ENCODE measurements around the gene CACNA1C.

CACNA1C gene

DNA sequence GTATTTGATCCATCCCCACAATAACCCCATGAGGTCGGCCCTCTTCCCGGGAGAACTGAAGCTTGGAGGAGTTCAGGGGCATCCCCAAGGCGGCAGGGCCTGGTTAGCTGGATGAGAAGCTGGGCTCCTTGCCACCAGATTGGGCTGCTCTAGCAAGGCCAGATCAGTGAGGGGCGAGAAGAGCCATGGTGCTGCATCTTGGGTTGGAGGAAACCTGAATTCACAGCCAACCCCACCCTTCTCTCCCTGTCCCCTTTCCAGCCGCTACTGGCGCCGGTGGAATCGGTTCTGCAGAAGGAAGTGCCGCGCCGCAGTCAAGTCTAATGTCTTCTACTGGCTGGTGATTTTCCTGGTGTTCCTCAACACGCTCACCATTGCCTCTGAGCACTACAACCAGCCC, 513.4 kb downstream of the CACNA1C start:
- TF ChIP-seq, protein P1, sequence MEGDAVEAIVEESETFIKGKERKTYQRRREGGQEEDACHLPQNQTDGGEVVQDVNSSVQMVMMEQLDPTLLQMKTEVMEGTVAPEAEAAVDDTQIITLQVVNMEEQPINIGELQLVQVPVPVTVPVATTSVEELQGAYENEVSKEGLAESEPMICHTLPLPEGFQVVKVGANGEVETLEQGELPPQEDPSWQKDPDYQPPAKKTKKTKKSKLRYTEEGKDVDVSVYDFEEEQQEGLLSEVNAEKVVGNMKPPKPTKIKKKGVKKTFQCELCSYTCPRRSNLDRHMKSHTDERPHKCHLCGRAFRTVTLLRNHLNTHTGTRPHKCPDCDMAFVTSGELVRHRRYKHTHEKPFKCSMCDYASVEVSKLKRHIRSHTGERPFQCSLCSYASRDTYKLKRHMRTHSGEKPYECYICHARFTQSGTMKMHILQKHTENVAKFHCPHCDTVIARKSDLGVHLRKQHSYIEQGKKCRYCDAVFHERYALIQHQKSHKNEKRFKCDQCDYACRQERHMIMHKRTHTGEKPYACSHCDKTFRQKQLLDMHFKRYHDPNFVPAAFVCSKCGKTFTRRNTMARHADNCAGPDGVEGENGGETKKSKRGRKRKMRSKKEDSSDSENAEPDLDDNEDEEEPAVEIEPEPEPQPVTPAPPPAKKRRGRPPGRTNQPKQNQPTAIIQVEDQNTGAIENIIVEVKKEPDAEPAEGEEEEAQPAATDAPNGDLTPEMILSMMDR (IDR thresholded peaks at IDR 0.05; ENCODE audit: low read depth, low read length) = no peak
- DNase-seq (ENCODE audit: low read depth in 2 of 2) = no peak
- H3K4me3 ChIP-seq (replicated peaks in 1 of 2; ENCODE audit: low read depth in 2 of 2, low read length in 2 of 2) = no peak overlapping the region

DNA sequence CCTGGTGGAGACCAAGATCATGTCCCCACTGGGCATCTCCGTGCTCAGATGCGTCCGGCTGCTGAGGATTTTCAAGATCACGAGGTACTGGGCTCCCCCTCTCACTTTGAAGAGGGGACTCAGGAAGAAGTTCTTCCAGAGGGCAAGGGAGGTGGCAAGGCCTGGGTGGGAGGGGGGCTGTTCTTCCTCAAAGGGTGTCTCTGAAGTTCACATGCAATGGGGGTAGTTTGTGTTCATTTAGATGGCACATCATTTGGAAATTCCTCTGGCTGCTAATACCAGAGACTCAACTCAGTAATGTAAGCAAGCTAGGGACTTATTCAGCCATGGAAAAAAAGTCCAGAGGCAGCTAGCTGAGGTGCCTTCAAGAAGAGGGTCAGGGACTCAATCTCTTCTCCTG, 514.9 kb downstream of the CACNA1C start:
- H3K4me3 ChIP-seq (replicated peaks in 1 of 2; ENCODE audit: low read depth in 2 of 2, low read length in 2 of 2) = no peak overlapping the region
- TF ChIP-seq, protein P1 (IDR thresholded peaks at IDR 0.05; ENCODE audit: low read depth, low read length) = no peak
- DNase-seq (ENCODE audit: low read depth in 2 of 2) = no peak

DNA sequence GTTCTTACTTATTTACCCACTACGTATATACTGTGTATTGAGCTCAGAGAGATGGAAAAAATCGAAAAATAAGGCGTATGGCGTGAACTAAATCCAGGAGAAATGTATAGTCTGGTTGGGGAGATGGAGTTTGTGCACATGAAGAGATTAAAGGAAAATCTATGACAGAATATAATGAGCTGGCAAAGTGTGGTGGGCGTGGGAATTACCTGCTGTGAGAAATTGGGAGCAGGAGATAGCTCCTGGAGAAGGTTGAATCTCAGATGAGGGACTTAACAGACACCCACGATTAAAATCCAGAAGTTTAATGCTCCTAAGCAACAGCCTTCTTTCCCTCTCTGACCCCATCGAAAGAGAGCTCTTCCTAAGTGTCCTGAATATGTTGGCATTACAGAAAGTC, 517.8 kb downstream of the CACNA1C start:
- DNase-seq (ENCODE audit: low read depth in 2 of 2) = no peak
- TF ChIP-seq, protein P1 (IDR thresholded peaks at IDR 0.05; ENCODE audit: low read depth, low read length) = no peak
- H3K4me3 ChIP-seq (replicated peaks in 1 of 2; ENCODE audit: low read depth in 2 of 2, low read length in 2 of 2) = no peak overlapping the region

DNA sequence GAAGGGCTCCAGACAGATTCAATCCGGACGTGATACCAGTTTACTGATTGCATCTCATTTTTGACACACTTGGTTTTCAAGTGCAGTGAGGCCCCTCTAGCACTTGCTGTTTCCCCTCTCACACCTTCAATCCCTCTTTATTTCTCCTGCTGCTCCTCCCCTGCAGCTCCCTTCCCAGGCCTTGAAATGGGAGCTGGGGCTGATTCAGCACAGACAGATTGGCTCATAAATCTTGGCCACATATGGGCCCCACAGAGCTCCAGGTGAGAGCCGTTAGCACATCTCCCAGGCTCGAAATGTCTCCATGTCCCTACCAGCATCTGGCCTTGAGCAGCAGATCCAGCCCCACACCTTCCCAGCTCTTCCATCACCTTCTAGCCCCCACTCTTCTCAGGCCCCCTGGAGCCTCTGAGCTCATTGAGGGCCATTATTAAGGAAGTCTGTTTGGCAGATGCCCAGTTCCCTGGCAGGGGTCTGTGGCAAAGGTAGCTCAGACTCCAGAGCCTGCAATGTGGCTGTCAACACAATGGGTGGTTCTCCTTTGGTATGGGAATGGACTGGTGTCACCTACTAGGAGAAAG, 521.7 kb downstream of the CACNA1C start:
- no peak for DNase-seq (ENCODE audit: low read depth in 2 of 2)
- no peak overlapping the region for H3K4me3 ChIP-seq (replicated peaks in 1 of 2; ENCODE audit: low read depth in 2 of 2, low read length in 2 of 2)

DNA sequence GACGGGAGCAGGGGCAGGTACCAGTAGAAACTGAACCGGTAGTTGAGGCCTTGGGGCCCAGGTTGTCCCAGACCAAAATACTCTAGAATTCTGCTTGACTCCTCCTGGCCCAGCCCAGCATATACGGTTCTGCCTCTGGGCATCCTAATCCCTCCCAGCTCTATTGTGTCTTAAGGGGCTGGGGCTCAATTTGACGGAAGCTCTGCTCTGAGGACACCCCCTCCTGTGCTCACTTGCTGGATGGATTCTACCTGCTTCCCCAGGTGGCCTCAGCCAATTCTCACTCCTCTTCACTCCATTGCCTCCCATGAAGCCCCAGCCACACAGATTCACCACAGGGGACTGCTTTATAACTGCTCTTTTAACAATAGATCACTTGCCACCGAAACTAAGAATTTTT, 522.5 kb downstream of the CACNA1C start:
- TF ChIP-seq, protein P1 (IDR thresholded peaks at IDR 0.05; ENCODE audit: low read depth, low read length) = no peak
- DNase-seq (ENCODE audit: low read depth in 2 of 2) = no peak
- H3K4me3 ChIP-seq (replicated peaks in 1 of 2; ENCODE audit: low read depth in 2 of 2, low read length in 2 of 2) = no peak overlapping the region

More for the DNA sequence above, 521.7 kb downstream of the CACNA1C start:
- TF ChIP-seq, protein P1 (IDR thresholded peaks at IDR 0.05; ENCODE audit: low read depth, low read length) = no peak

DNA sequence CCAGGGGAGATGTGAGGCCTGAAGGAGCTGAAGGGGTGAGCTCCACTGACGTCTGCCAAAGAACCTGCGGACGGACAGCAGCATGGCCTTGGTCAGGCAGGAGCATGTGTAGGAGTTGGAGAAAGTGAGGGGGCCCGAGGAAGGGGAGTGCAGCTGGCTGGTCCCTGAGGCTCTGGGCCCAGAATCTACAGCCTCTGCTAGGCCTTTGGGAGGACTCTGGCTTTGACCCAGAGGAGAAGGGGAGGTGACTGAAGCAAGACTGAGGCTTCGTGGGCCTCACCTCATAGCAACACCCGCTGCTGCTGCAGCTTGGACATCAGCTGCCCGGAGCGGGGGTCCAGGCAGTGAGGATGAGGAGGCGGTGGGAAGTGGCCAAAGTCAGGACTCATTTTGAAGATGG, 525.4 kb downstream of the CACNA1C start:
- TF ChIP-seq, protein P1 (IDR thresholded peaks at IDR 0.05; ENCODE audit: low read depth, low read length) = no peak
- no peak for DNase-seq (ENCODE audit: low read depth in 2 of 2)
- H3K4me3 ChIP-seq (replicated peaks in 1 of 2; ENCODE audit: low read depth in 2 of 2, low read length in 2 of 2) = no peak overlapping the region

DNA sequence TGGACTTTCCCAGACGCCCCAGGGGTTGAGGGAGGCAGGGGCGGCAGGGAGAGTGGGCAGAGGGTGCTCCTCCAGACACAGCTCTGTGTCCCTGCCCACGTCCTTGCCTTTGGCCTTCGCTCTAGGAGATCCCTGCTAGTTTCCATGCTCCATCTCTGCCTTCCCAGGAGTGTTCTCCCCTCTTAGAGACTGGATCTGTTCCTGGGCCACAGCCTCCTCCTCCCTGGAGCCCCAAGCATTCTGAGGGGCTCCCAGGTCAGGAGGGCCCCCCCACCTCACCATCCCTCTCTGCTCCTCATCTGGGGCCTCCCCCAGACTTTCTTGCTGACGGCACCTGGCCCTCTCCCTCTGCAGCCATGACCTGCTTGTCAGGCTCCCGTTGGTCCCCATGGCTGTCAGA, 526.0 kb downstream of the CACNA1C start:
- DNase-seq (ENCODE audit: low read depth in 2 of 2) = no peak
- TF ChIP-seq, protein P1 (IDR thresholded peaks at IDR 0.05; ENCODE audit: low read depth, low read length) = no peak
- H3K4me3 ChIP-seq (replicated peaks in 1 of 2; ENCODE audit: low read depth in 2 of 2, low read length in 2 of 2) = no peak overlapping the region
